Ovary (tissue), 9 donors: ENCODE results near the gene CUBN. TPM values are rescaled to one million over a fixed set of nuclear protein-coding genes. Genes with fewer than 3 reads are reported as not detected.

Source experiments
- DNase-seq, 5 donors: peaks; one replicate each; pipeline ENCODE4 v3.0.0-alpha.2; 2019 to 2020
- H3K27ac ChIP-seq, 2 donors: fragments of 200-600 bp; one replicate each; pipeline versions ENCODE4 v1.5.1 to v1.8.0; 2019 to 2022
- H3K27me3 ChIP-seq: fragments of 200-600 bp; one replicate; pipeline ENCODE4 v1.8.0; 2022
- H3K36me3 ChIP-seq: fragments of 200-600 bp; sonication (generic); one replicate; pipeline ENCODE4 v1.5.1; 2019
- H3K4me1 ChIP-seq: one replicate; pipeline ENCODE4 v1.8.1; 2013; ENCODE audit warnings: mild to moderate bottlenecking, moderate library complexity; ENCODE audit not compliant: insufficient read depth
- H3K4me3 ChIP-seq: fragments of 200-600 bp; sonication (generic); one replicate; pipeline ENCODE4 v1.5.1; 2017
- H3K9me3 ChIP-seq, 2 donors: fragments of 200-600 bp in 1 of 2; sonication (generic) in 1 of 2; one replicate each; pipeline versions ENCODE4 v1.5.1 to v1.8.1; 2013 to 2019; ENCODE audit warnings: mild to moderate bottlenecking in 1 of 2, moderate library complexity in 1 of 2
- CTCF ChIP-seq, 3 donors: fragments of 450-650 bp in 2 of 3; fragments of 200-600 bp in 1 of 3; IDR thresholded peaks; one replicate each; pipeline versions ENCODE4 v1.5.1 to v1.8.0; 2016 to 2022; ENCODE audit warnings: antibody characterized with exemption in 3 of 3, mild to moderate bottlenecking in 1 of 3
- EP300 ChIP-seq: sonication (generic); formaldehyde crosslinking; IDR thresholded peaks from one replicate; pipeline ENCODE4 v1.6.1; 2017; ENCODE audit warnings: antibody characterized with exemption
- POLR2A ChIP-seq: fragments of 450-650 bp; IDR thresholded peaks from one replicate; pipeline ENCODE4 v1.6.1; 2017; ENCODE audit warnings: antibody characterized with exemption, mild to moderate bottlenecking, moderate library complexity
- WGBS, 3 donors: extraction: QIAGEN DNeasy Blood & Tissue Kit in 1 of 3; methylation state at CpG; one replicate each; pipeline versions ENCODE4 v1.1.5 to v1.1.7; 2013 to 2017; 5-methylcytosine and 5-hydroxymethylcytosine counted together
- intact Hi-C, 4 donors: fragments of 100-400 bp; cut with DNase I; formaldehyde crosslinking; loops; one replicate each; pipeline versions ENCODE4 v1.11.0 to v1.15.1; 2022 to 2023
- polyA plus RNA-seq, 2 donors: library from polyadenylated mRNA; stranded (reverse); fragments of 200-250 nt in 1 of 2; fragments of 350-450 nt in 1 of 2; fragmentation: Illumina TruSeq in 1 of 2; extraction: RNeasy Lipid Tissue Mini Kit (QIAGEN cat#74804) in 1 of 2; gene quantifications; one replicate each; pipeline ENCODE4 v1.2.3, GENCODE V29; 2013 to 2014
- total RNA-seq, 7 donors: library from RNA; depleted of rRNA in 2 of 7; stranded (reverse); fragments of >200 nt in 2 of 7; fragmentation: NEBNext Ultra II Directional in 3 of 7; extraction: Animal tissue kit (Norgen Biotek cat#: 25700) in 3 of 7; gene quantifications; one replicate each; pipeline versions ENCODE4 v1.1.0 to v1.2.4, GENCODE V29; 2016 to 2023
- donor health status: DM: no; HTN: no; CAD: no; lungs with moderate emphysema.
- donor health status: DM: no; HTN: no; CAD: no.
- donor health status: Bipolar disorder and iron deficiency.
- donor health status: DM: yes; HTN: yes; CAD: no.
- donor health status: DM: no; HTN: no; CAD: no.
- donor health status: DM: yes; HTN: yes; CAD: no.

Gene CUBN
- total and polyA plus RNA-seq, 9 donors = 1.9 to 5.8 (median 4.0) TPM

DNA sequence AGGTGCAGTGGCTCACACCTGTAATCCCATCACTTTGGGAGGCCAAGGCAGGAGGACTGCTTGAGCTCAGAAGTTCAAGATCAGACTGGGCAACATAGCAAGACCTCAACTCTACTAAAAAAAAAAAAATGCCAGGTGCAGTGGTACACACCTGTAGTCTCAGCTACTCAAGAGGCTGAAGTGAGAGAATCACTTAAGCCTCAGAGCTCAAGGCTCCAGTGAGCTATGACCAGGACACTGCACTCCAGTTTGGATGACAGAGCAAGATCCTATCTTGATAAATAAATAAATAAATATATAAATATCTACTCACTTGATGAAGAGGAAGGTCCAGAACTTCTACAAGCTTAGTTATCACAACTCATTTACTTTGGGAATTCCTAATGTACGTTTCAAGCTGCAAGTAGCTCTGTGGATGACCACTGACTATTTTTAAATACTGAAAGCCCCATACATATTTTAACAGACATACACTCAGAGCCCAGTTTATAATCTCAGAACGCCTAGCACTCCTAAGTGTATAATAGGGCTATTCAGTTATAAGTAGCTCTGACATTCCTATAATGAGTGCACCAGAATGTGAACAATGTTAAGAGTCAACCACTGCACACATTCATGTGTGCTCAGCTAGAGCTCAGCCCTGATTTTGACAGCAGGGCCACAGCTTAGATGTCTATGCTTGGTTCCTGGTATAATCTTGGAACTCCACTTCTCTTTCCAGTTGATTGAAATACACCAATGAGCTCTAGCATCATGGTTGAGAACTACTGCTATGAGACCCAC lies 119.1 kb downstream of the CUBN start:
- H3K27me3 ChIP-seq = no peaks in the 10 kb centered on the region
- H3K27ac ChIP-seq = peak overlapping the region in 1 of 2 donors; percentile 78
- no peak overlapping the region for H3K4me3 ChIP-seq
- intact Hi-C loops = no loop called here
- H3K9me3 ChIP-seq = no peaks in the 10 kb centered on the region
- 88 to 95% (median 88%) methylated on average over 2 of the region's 2 CpGs for WGBS, 3 donors
- no peak for TF ChIP-seq EP300
- TF ChIP-seq CTCF (IDR thresholded peaks at IDR 0.05) = no peak
- no peak for TF ChIP-seq POLR2A
- H3K36me3 ChIP-seq = no peaks in the 10 kb centered on the region
- H3K4me1 ChIP-seq = peaks cover 26% of the 10 kb centered on the region
- no peak for DNase-seq

DNA sequence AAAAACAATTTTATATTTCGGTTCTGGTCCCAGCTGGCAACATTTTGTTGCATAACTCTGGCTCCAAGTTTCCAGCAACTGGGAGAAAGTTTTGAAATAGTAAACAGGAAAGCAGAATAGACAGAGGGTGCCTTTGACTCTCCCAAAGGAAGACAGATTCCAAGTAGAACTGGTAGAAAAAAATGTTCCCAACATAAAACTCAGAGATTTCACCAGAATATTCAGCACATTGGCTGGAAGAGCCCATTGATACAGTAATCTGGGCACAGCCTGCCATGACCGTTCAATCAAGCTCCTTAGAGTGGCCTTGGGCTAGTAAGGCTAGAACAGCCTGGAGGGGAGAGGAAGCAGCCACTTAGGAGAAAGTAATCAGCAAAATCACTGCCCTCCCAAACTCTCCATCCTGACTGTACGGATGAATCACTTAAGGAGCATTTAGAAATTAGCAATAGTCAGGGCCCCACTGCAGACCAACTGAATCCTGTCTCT lies 120.4 kb downstream of the CUBN start:
- H3K4me1 ChIP-seq = peaks cover 26% of the 10 kb centered on the region
- H3K4me3 ChIP-seq = no peak overlapping the region
- TF ChIP-seq EP300 (no peak), POLR2A (peak; percentile 21)
- intact Hi-C loops = loop anchor here in 2 of 4 donors (10.0 kb wide), 2 partner anchors 186 to 216 kb away; partner anchors contain the start of gene VIM (in 1 of the 2)
- H3K27ac ChIP-seq = peak overlapping the region; percentile 42 to 78
- DNase-seq = peak in 1 of 5 donors; percentile 59
- H3K27me3 ChIP-seq = no peaks in the 10 kb centered on the region
- WGBS, 3 donors = 11 to 16% (median 15%) methylated on average over 3 of the region's 3 CpGs
- H3K36me3 ChIP-seq = no peaks in the 10 kb centered on the region
- no peaks in the 10 kb centered on the region for H3K9me3 ChIP-seq

GRCh38 chr10:17007418-17007770 lies 122.2 kb downstream of the CUBN start:
- Histone ChIP-seq H3K27ac (peak overlapping the region; percentile 13 to 78), H3K27me3 (no peaks in the 10 kb centered on the region), H3K36me3 (no peaks in the 10 kb centered on the region), H3K4me1 (peaks cover 33% of the 10 kb centered on the region), H3K4me3 (no peak overlapping the region), H3K9me3 (no peaks in the 10 kb centered on the region)
- intact Hi-C loops = loop anchor here in 2 of 4 donors (10.0 kb wide), 2 partner anchors 187 to 217 kb away; partner anchors contain the start of gene VIM (in 1 of the 2)
- 25 to 39% (median 33%) methylated on average over 8 of the region's 8 CpGs for WGBS, 3 donors
- DNase-seq = no peak
- no peak for TF ChIP-seq POLR2A
- TF ChIP-seq CTCF (IDR thresholded peaks at IDR 0.05) = no peak
- no peak for TF ChIP-seq EP300

DNA sequence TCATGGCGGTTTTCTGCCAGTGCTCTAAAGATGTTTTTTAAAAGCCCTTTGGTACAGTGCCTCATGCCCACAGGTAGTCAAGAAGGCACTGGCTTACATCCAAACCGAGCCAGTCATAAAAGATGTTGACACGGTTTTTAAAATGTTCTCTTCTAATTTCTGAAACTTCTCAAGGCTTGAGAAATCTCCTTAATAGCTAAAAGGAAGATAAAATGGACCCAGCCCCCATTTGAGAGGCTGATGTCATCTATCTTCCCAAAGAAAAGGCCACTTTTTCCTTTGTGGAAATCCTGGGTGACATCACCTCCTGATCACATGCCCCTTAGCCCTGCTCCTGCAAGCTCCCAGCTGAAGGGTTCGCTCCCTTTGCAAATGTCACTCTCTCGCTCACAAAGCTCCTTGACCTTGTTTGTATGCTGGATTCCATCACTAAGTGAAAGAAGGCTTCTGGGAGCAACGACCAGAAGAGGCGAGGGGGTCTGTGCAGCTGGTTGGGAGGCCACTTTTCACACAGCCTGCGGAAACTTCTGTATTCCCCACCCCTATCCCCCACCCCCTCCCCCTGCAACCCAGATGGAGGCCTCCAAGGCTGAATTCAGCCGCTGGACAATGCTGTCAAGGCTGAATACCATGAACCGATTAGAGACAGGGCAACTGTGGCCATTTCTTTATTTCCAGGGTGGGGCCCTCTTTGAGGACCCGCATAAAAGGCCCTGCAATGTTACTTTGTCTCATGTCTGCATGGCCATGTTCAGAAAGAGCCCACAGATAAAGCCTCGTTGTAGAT lies 122.8 kb downstream of the CUBN start:
- H3K9me3 ChIP-seq = no peaks in the 10 kb centered on the region
- intact Hi-C loops = loop anchor here in 2 of 4 donors (10.0 kb wide), 2 partner anchors 188 to 218 kb away; partner anchors contain the start of gene VIM (in 1 of the 2)
- peak overlapping the region; percentile 13 to 78 for H3K27ac ChIP-seq
- H3K36me3 ChIP-seq = no peaks in the 10 kb centered on the region
- TF ChIP-seq POLR2A = no peak
- TF ChIP-seq EP300 = no peak
- TF ChIP-seq CTCF (IDR thresholded peaks at IDR 0.05) = no peak
- no peaks in the 10 kb centered on the region for H3K27me3 ChIP-seq
- peak in 2 of 5 donors; percentile 60 to 65 for DNase-seq
- 36 to 46% (median 36%) methylated on average over 12 of the region's 12 CpGs for WGBS, 3 donors
- H3K4me1 ChIP-seq = peaks cover 34% of the 10 kb centered on the region
- H3K4me3 ChIP-seq = no peak overlapping the region
